Psoas muscle (tissue), 8 donors: ENCODE data around the gene CFP. TPM values are rescaled to one million over a fixed set of nuclear protein-coding genes. Genes with fewer than 3 reads are reported as not detected.

ENCODE experiments used
- ATAC-seq, 4 donors: fragments of 200-7000 bp; cut with Tn5 transposase; one replicate each; pipeline ENCODE4 v1.9.1; 2020; ENCODE audit warnings: moderate library complexity in 3 of 4, mild to moderate bottlenecking in 2 of 4
- DNase-seq, 2 donors: peaks; one replicate each; pipeline ENCODE4 v3.0.0-alpha.2; 2020
- H3K27ac ChIP-seq: fragments of 200-600 bp; one replicate; pipeline ENCODE4 v1.8.0; 2022
- H3K27me3 ChIP-seq, 3 donors: fragments of 200-600 bp in 1 of 3; one replicate each; pipeline versions ENCODE4 v1.6.1 to v1.8.0; 2013 to 2022; ENCODE audit warnings: low read length in 2 of 3, mild to moderate bottlenecking in 2 of 3, moderate library complexity in 1 of 3; ENCODE audit not compliant: insufficient read depth in 3 of 3
- H3K36me3 ChIP-seq, 2 donors: fragments of 200-600 bp in 1 of 2; one replicate each; pipeline versions ENCODE4 v1.6.1 to v1.8.0; 2013 to 2022; ENCODE audit warnings: low read depth in 1 of 2, mild to moderate bottlenecking in 1 of 2, moderate library complexity in 1 of 2; ENCODE audit not compliant: insufficient read depth in 1 of 2
- H3K4me1 ChIP-seq: fragments of 200-600 bp; one replicate; pipeline ENCODE4 v1.8.0; 2022
- H3K4me3 ChIP-seq: fragments of 200-600 bp; one replicate; pipeline ENCODE4 v1.8.0; 2022; ENCODE audit warnings: mild to moderate bottlenecking
- H3K9me3 ChIP-seq: fragments of 200-600 bp; one replicate; pipeline ENCODE4 v1.8.0; 2022
- WGBS, 3 donors: extraction: QIAGEN DNeasy Blood & Tissue Kit; methylation state at CpG; one replicate each; pipeline versions ENCODE4 v1.1.6 to v1.1.7; 2013; 5-methylcytosine and 5-hydroxymethylcytosine counted together
- intact Hi-C, 2 donors: fragments of 100-400 bp; cut with DNase I; formaldehyde crosslinking; loops; one replicate each; pipeline versions ENCODE4 v1.11.0 to v1.14.2; 2022
- polyA plus RNA-seq, 3 donors: library from polyadenylated mRNA; stranded (reverse); fragments of 200-250 nt; gene quantifications; one replicate each; pipeline ENCODE4 v1.2.3, GENCODE V29; 2013
- total RNA-seq, 4 donors: library from RNA; stranded (reverse); fragmentation: NEBNext Ultra II Directional in 2 of 4; extraction: Animal tissue kit (Norgen Biotek cat#: 25700) in 2 of 4; gene quantifications; one replicate each; pipeline versions ENCODE4 v1.2.1 to v1.2.4, GENCODE V29; 2021 to 2023
- TF ChIP-seq, protein P1 (sequence below): fragments of 200-600 bp; IDR thresholded peaks from one replicate; pipeline ENCODE4 v1.8.0; 2022; ENCODE audit warnings: antibody characterized with exemption
- donor health status: healthy with polysubstance abuse.
- donor health status: DM: no; HTN: no; CAD: no; lungs with moderate emphysema.
- donor health status: Bipolar disorder and iron deficiency.
- donor health status: healthy.
- donor health status: DM: yes; HTN: yes; CAD: no.
- donor health status: DM: no; HTN: no; CAD: no.
- donor health status: DM: no; HTN: no; CAD: no.
- donor health status: DM: yes; HTN: yes; CAD: no.

CFP gene
- total and polyA plus RNA-seq, 7 donors: 0.51 to 1.8 (median 1.5) TPM

DNA sequence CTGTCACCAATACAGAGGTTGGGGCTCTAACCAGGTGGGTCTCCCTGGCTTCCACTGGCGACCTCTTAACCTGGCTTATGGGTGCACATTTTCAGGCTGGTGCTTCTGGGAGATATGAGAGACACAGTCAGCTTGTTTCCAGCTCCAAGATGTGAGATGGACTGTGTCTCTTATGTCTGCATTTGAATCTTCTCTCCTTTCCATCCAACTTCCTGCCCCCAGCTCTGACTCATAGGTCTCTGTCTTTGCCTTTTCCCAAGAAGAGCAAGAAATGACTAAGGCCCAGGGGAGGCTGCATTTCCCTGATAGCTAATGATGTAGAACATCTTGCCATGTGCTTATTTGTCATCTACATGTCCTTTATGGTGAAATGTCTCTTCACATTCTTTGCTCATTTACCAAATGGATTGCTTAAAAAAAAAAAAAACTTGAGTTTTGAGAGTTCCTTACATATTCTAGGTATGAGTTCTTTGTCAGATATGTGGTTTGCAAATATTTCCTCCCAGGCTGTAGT lies 32.5 kb upstream of the CFP start:
- H3K27ac ChIP-seq: no peak overlapping the region
- WGBS, 3 donors: 56 to 84% (median 83%) methylated on average over 1 of the region's 1 CpG
- no peak for ATAC-seq

DNA sequence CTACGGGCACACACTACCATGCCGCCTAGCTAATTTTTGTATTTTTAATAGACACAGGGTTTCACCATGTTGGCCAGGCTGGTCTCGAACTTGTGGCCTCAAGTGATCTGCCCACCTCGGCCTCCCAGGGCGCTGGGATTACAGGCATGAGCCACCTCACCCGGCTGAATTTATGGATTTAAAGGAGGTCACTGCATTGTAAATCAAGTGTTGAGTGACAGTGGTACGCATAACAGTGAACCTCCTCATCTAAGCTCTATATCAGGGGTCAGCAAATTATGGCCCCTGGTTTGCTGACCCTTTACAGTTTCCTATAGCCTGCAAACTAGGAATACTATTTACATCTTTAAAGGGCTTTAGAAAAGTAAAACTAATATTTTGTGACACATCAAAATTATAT lies 31.8 kb upstream of the CFP start:
- H3K36me3 ChIP-seq: peaks cover 0 to 13% of the 10 kb centered on the region in 2 donors
- ATAC-seq: no peak
- H3K4me1 ChIP-seq: no peaks in the 10 kb centered on the region
- intact Hi-C loops: no loop called here
- 77 to 90% (median 86%) methylated on average over 7 of the region's 7 CpGs for WGBS, 3 donors
- no peaks in the 10 kb centered on the region for H3K9me3 ChIP-seq
- H3K27me3 ChIP-seq: no peaks in the 10 kb centered on the region
- no peak overlapping the region for H3K4me3 ChIP-seq
- TF ChIP-seq, protein P1, sequence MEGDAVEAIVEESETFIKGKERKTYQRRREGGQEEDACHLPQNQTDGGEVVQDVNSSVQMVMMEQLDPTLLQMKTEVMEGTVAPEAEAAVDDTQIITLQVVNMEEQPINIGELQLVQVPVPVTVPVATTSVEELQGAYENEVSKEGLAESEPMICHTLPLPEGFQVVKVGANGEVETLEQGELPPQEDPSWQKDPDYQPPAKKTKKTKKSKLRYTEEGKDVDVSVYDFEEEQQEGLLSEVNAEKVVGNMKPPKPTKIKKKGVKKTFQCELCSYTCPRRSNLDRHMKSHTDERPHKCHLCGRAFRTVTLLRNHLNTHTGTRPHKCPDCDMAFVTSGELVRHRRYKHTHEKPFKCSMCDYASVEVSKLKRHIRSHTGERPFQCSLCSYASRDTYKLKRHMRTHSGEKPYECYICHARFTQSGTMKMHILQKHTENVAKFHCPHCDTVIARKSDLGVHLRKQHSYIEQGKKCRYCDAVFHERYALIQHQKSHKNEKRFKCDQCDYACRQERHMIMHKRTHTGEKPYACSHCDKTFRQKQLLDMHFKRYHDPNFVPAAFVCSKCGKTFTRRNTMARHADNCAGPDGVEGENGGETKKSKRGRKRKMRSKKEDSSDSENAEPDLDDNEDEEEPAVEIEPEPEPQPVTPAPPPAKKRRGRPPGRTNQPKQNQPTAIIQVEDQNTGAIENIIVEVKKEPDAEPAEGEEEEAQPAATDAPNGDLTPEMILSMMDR: no peak
- no peak for DNase-seq
- no peak overlapping the region for H3K27ac ChIP-seq

More for the DNA sequence above, 32.5 kb upstream of the CFP start:
- Histone ChIP-seq H3K36me3 (peaks cover 0 to 7% of the 10 kb centered on the region in 2 donors), H3K9me3 (no peaks in the 10 kb centered on the region), H3K4me1 (no peaks in the 10 kb centered on the region), H3K4me3 (no peak overlapping the region), H3K27me3 (no peaks in the 10 kb centered on the region)
- TF ChIP-seq, protein P1: no peak
- DNase-seq: no peak
- intact Hi-C loops: no loop called here

DNA sequence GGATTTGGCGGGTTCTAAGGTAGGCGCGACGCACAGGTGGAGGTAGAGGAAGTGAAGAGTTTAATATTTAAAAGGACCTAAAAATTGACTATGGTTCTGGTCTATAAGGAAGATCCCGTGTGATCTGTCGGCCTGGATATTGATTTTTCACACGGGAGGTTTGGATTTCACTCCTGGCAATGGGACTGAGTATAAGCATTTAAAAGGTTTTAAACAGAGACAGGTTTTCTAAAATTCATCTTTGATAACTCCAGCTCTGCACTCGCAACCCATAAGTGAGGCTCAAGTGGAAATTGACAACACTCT lies 29.6 kb upstream of the CFP start:
- intact Hi-C loops: loop anchor here in 1 of 2 donors (5.0 to 10.0 kb wide), 2 partner anchors 117 to 515 kb away; partner anchors contain the start of genes NDUFB11 and RBM10
- H3K27me3 ChIP-seq: no peaks in the 10 kb centered on the region
- ATAC-seq (no peak), DNase-seq (no peak)
- H3K36me3 ChIP-seq: peaks cover 0 to 31% of the 10 kb centered on the region in 2 donors
- 9 to 33% (median 9%) methylated on average over 8 of the region's 8 CpGs for WGBS, 3 donors
- peak overlapping the region; percentile 94 for H3K27ac ChIP-seq
- H3K9me3 ChIP-seq: no peaks in the 10 kb centered on the region
- TF ChIP-seq, protein P1: no peak
- no peaks in the 10 kb centered on the region for H3K4me1 ChIP-seq
- peak overlapping the region; percentile 80 for H3K4me3 ChIP-seq

DNA sequence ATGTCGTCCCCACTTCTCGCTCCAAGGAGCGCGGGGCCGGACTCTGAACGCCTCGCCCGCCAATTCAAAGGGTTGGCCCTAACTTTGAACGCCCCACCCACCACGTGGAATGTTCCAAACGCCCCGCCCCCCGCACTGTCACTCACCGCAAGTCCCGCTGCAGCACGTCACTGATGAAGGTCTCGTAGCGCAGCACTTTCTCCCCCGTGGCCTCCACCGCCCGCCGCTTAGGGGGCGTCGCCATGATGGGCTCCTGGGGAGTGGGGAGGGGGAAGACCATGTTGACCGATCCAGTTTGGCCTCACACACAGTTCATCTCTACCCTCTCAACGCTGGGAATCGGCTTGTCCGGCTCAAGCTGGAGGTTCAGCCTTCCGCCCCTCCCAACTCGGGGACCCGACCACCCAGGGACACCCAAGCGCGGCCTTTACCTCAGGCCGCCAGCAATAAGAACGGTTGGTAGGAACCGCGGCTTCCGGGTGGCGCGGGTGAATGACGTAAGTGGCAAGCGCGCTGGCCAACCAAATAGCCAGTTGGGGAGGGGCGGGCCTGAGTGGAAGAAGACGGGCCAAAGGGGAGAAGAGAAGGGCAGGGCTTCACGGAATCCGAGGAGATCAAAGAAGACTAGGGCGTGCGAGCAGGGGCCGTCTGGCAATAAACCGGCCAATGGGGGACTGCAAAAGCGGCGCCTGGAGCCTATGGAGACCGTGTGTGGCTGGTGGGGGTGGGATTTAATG lies 29.1 kb upstream of the CFP start, which contains the start of gene UXT:
Gene UXT, minus strand, starts transcription at position 497 of the 737 bp plus-strand sequence. Its CDS starts 253 bp downstream, at position 244.
- Histone ChIP-seq H3K36me3 (peaks cover 0 to 33% of the 10 kb centered on the region in 2 donors), H3K4me1 (no peaks in the 10 kb centered on the region), H3K4me3 (peak within 1 kb of the TSS; percentile 80), H3K9me3 (no peaks in the 10 kb centered on the region), H3K27me3 (no peaks in the 10 kb centered on the region), H3K27ac (peak within 1 kb of the TSS; percentile 94)
- intact Hi-C loops: loop anchor here in 1 of 2 donors (5.0 to 10.0 kb wide), 2 partner anchors 117 to 514 kb away; partner anchors contain the start of genes NDUFB11 and RBM10
- 0 to 27% (median 1%) methylated on average over 39 to 54 of the region's 54 CpGs for WGBS, 3 donors
- TF ChIP-seq, protein P1: no peak
- ATAC-seq (peak; percentile 92 to 95 (median 94)), DNase-seq (peak; percentile 91 to 95)
